ENCODE data around the gene PLCL2.
A peak's percentile ranks its signal among the peaks of the same experiment; 100 is the strongest.
"Not testable (repeated sequence)": the region's sequence is repeated elsewhere in the genome, so short reads cannot be mapped to it uniquely, and the experiment has no call there.

The PLCL2 gene

DNA sequence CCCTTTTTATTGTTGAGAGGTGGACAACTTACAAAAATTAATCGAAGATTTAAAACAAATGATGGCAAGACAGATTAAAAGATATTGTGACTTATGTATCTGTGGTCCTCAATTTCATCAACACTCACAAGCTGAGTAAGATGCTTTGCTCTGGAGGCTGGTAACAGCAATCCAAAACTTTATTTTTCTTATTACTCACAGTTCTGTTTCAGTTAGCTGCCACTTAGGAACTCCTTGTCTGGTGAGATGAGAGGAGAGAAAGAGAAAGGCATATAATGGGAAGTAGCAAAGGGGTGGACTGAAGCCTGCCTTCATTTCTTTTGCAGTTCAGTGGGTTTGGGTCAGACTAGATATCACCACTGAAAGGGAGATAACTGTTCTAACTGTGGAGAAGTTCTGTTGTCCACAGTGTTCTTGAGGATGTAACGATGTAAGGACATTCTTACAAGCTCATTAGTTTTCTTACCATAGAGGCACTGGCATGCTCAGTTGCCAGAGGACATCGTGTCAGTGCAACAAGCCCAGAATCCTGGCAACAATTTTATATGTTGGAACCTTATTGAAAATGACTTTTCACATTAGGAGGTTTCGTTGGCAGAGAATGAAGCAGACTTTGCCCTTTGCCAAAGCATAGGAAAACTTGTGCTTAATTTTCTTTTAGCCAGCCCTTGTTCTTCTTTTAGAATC, 93.6 kb downstream of the PLCL2 start:
- DNase-seq = no peak

- DNase-seq = no peak
These were observed 94.1 kb downstream of the PLCL2 start for GRCh38 chr3:16978921-16979271.

GRCh38 chr3:16979769-16980515, 95.2 kb downstream of the PLCL2 start:
- DNase-seq = not testable (repeated sequence)

DNA sequence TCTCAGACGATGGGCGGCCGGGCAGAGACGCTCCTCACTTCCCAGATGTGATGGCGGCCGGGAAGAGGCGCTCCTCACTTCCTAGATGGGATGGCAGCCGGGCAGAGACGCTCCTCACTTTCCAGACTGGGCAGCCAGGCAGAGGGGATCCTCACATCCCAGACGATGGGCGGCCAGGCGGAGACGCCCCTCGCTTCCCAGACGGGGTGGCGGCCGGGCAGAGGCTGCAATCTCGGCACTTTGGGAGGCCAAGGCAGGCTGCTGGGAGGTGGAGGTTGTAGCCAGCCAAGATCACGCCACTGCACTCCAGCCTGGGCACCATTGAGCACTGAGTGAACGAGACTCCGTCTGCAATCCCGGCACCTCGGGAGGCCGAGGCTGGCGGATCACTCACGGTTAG, 95.8 kb downstream of the PLCL2 start:
- not testable (repeated sequence) for DNase-seq

GRCh38 chr3:16982460-16982859, 97.7 kb downstream of the PLCL2 start:
- DNase-seq = no peak

GRCh38 chr3:16985608-16986007, 100.9 kb downstream of the PLCL2 start:
- DNase-seq = no peak

DNA sequence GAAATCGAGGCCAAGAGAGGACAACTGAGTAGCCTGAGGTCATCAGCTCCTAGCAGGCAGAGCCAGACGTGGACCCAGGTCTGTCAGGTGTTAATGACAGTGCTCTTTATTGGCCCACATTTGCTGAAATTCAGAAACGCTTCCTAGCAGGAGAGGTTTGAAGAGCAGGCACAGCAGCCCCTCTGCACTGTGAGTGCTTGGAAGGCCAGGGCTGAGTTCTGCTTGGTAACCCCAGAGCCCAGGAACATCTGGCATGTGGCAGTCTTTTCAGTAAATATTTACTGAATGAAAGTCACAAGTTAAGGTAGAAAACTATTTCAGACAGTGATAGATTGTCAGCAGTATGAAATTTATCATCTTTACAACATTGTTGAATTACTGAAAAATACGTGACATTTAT, 102.4 kb downstream of the PLCL2 start:
- no peak for DNase-seq

DNA sequence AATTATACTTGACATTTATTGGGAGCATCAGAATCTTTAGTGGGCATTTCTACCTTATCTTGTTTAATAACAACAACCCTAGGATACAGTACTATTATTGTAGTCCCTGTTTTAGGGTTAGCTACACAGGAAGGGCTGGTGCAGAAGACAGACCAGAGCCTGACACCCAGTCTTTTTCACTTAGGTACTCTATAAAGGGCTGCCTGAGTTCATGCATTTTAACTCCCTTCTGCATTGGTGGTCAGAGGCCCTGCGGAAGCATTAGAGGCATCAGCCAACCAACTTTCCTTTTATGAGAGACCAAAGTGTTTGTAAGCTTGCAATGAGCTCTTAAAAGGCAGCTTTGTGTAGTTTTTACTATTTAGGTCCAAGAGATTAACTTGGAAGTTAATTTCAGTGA, 105.4 kb downstream of the PLCL2 start:
- no peak for DNase-seq

- DNase-seq = no peak
These were observed 107.4 kb downstream of the PLCL2 start for GRCh38 chr3:16992198-16992597.

- DNase-seq = no peak
These were observed 108.5 kb downstream of the PLCL2 start for GRCh38 chr3:16993227-16993626.

- DNase-seq = peak; percentile 7
These were observed 110.2 kb downstream of the PLCL2 start for GRCh38 chr3:16994854-16995525.

DNA sequence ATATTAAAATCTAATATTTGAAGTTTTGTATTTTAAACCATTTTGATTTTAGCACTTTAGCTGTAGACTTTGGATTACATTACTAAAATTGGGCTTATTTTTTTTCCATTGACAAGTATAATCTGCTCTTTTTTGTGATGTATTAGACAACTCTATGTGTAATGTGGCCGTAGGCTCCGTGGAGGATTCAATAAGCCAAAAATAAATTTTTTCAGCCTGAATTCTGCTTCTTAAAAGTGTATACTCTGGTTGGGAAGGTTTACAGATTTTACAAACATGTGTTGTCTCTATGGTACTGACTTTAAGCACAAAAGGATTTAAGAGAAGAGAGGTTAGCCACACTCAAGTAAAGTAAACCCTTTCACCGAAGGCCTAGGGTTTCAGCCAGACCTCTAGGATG, 110.8 kb downstream of the PLCL2 start:
- DNase-seq = no peak

- no peak for DNase-seq
These were observed 113.6 kb downstream of the PLCL2 start for GRCh38 chr3:16998236-16998923.

GRCh38 chr3:16999161-16999560, 114.4 kb downstream of the PLCL2 start:
- no peak for DNase-seq

- no peak for DNase-seq
These were observed 115.1 kb downstream of the PLCL2 start for GRCh38 chr3:16999871-17000270.

GRCh38 chr3:17003457-17003856, 118.7 kb downstream of the PLCL2 start:
- no peak for DNase-seq

- DNase-seq = no peak
These were observed 121.5 kb downstream of the PLCL2 start for GRCh38 chr3:17006132-17006852.

GRCh38 chr3:17007284-17007683, 122.5 kb downstream of the PLCL2 start:
- DNase-seq = no peak

GRCh38 chr3:17009826-17010225, 125.1 kb downstream of the PLCL2 start:
- DNase-seq = no peak

- DNase-seq = no peak
These were observed 127.1 kb downstream of the PLCL2 start for GRCh38 chr3:17011728-17012338.

GRCh38 chr3:17013050-17013449, 128.3 kb downstream of the PLCL2 start:
- no peak for DNase-seq

DNA sequence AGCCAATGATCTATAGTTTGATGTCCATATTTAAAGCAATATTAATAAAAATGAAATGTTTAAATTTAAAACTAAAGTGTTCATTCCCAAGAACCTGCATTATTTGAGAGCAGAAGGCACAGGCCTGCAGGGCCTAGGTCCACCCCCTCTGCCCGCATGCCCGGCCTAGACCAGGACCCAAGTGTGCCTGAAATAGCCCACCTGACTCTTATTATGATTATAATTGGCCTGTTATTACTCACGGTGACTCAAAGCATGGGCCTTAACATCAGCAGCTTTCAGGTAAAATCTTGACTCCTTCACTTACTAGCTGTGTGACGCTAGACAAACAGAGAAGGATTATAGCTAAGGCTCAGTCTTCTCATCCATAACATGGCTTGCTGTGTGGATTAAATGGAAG, 128.8 kb downstream of the PLCL2 start:
- no peak for DNase-seq

Measured in NCI-H526 treated with DMSO at 0.1 percent for 48 hours (cell line).